ENCODE measurements around the gene RPS18.

DNA sequence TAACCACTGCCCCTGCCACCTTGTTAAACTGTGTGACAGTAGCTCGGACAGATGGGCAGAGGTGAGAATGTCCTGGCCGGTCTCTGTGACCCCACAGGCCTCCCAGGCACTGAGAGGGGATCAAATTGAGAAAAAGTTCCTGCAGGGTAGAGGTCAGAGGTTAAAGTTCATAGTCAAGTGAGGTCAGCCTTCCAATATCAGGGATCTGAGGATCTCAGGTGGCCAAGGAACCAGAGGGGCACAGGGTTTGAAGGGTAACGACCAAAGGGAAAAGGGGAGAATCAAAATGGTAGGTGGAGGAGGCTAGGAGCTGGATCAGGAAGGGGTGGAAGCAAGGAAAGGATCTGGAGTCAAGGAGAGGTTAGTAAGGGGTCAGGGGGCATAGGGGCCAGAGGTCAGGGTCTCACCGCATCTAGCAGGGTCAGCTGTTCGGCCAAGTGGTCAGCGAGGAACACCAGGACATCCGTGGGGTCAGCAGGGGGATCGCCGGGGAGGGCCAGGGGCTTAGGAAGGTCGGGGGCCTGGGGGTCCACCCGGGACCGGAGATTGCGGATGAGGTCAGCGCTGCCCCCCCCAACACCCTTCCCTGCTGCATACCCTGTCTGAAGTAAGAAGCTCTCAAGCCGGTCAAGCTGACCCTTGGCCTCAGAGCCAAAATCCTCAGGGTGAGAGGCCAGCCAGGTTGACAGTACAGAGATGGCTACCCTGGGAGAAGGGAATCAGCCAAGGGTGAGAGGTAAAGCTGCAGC lies 23.9 kb downstream of the RPS18 start:
- TF ChIP-seq SUZ12 (IDR thresholded peaks at IDR 0.05) (no peak), SP1 (IDR thresholded peaks at IDR 0.05) (no peak), ARNT (IDR thresholded peaks at IDR 0.05) (no peak), BHLHE40 (IDR thresholded peaks at IDR 0.05; ENCODE audit: borderline replicate concordance) (no peak), ZNF384 (IDR thresholded peaks at IDR 0.05) (no peak)
- TF ChIP-seq, protein P1, sequence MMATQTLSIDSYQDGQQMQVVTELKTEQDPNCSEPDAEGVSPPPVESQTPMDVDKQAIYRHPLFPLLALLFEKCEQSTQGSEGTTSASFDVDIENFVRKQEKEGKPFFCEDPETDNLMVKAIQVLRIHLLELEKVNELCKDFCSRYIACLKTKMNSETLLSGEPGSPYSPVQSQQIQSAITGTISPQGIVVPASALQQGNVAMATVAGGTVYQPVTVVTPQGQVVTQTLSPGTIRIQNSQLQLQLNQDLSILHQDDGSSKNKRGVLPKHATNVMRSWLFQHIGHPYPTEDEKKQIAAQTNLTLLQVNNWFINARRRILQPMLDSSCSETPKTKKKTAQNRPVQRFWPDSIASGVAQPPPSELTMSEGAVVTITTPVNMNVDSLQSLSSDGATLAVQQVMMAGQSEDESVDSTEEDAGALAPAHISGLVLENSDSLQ (IDR thresholded peaks at IDR 0.05), result no peak

All from HEK293T (cell line).